ENCODE data around the gene AJM1. TPM values are rescaled to one million over a fixed set of nuclear protein-coding genes. Genes with fewer than 3 reads are reported as not detected.

Gene AJM1
- total RNA-seq, 1 experiment from 2014 or later, result 0.72 TPM

DNA sequence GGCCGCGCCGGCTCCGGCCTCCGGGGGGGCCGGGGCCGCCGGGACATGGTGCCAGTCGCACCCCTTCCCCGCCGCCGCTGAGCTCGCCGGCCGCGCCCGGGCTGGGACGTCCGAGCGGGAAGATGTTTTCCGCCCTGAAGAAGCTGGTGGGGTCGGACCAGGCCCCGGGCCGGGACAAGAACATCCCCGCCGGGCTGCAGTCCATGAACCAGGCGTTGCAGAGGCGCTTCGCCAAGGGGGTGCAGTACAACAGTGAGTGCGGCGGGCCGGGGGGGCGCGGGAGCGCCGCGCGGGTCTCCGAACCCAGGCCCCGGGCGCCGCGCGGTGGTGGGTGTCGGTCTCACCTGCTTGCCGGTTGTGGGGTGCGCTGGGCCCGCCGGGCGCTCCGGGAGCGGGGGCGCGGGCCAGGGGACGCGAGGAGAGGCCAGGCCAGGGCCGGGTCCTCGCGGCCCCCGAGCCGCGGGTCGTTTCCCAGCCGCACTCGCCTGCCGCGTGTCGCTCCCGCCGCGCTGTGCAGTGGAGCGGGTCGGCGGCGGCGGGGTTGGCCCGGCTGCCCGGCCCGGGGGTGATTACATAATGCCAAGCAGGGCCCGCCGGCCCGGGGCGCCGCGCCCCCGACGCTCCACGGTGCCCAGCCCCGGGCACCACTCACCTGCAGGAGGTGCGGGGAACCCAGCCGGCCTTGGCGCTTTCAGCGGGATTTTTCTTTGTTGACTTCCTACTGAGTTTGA is 34.0 kb upstream of the AJM1 start:
- DNase-seq (ENCODE audit: low read depth), result no peak

DNA sequence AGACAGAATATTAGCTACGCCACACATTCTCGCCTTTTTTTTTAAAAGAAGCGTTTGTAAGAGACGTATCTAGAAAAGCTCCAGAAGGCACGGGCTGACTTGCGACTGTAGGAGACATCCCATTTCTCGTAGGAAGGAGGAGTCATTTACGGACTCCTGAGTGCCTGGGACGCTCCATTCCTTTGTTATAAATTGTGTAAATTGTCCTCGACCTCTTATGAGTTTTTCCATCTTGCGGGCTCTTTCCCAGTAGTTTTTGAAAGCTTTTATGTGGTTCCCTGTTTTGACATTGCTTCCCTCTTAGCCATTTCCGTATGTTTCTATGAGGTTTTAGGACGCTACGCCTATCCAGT is 33.5 kb upstream of the AJM1 start:
- peak; percentile 31 for DNase-seq (ENCODE audit: low read depth)

DNA sequence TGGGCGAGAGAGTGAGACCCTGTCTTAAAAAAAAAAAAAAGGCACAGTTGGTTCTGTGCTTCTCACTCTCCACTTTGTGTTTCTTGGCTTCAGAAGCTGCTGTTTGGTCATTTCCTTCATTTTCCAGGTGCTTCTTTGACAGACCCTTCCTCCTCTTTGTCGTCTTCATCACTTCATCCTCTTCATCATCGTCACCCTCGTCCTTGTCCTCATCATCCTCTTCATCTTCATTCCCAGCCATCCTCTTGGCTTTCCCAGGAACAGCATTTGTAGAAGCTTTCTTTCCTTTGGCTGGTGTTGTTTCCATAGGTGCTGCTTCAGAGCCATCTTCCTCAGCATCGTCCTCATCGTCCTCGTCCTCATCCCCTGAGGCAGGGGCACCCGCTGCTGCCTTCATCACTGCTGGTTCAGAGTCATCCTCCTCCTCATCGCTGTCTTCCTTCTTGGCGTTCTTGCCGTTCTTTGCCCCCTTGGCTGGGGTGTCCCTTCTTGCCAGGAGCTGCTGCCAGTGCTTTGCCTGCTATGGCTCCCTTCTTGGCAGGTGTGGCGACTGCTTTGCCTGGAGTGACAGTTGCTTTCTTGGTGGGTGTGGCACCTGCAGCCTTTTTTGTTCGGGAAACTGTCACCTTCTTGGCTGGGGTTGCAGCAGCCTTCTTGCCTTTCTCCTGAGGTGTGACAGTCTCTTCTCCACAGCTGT is 27.4 kb upstream of the AJM1 start:
- no peak for DNase-seq (ENCODE audit: low read depth)

DNA sequence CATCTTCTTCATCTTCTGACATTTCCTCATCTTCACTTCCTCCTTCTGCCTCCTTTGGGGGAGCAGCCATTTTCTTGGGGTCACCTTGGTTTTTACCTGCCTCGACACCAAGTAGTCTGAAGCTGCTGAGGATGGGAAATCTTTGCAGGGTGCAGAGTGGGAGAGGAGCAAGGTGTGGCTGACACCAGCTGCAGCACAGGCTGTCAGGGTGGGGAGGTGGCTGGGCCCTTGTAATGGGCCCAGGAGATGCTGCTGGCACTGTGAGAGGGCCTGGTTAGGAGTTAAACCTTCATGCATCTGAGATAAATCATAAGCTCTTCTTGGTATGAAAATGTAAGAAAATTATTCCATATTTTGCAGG is 26.9 kb upstream of the AJM1 start:
- no peak for DNase-seq (ENCODE audit: low read depth)

DNA sequence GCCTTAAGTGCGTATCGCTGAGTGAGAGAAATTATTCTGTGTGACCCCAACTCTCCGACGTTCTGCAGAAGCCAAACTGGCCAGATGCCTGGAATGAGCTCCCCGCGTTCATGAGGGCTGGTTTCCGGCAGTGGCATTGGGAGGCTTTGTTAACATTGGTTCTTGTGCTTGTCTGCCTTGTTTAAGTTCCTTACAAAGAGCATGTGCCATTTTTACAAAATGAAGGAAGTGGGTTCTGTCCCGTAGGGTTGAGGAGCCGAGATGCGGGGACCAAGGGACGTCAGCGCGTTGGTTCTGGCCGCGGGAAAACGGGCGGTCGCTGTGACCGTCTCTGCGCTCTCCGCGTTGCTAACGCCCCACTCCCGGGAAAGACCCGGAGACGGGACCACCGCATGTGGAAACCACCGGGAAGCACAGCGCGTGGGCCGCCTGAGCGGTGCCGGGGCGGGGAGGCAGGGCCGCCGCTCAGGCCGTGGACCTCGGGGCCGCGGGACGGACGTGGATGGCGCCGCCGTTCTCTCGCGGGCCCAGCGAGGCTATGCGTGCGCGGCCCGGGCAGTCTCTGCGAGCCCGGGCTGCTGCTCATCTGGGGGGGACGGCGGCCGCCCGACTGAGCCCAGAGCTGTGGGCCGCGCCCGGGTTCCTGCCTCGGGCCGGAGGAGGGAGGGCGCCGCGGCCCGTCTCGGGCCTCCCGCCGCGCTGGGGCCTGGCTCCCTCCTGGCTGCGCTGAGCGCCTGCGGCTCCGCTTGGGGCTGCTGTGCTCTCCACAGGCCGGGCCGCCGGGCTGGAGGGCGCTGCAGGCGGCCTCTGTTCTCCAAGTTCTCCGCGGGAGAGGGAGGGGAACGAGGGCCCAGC is 21.1 kb upstream of the AJM1 start:
- DNase-seq (ENCODE audit: low read depth), result no peak

DNA sequence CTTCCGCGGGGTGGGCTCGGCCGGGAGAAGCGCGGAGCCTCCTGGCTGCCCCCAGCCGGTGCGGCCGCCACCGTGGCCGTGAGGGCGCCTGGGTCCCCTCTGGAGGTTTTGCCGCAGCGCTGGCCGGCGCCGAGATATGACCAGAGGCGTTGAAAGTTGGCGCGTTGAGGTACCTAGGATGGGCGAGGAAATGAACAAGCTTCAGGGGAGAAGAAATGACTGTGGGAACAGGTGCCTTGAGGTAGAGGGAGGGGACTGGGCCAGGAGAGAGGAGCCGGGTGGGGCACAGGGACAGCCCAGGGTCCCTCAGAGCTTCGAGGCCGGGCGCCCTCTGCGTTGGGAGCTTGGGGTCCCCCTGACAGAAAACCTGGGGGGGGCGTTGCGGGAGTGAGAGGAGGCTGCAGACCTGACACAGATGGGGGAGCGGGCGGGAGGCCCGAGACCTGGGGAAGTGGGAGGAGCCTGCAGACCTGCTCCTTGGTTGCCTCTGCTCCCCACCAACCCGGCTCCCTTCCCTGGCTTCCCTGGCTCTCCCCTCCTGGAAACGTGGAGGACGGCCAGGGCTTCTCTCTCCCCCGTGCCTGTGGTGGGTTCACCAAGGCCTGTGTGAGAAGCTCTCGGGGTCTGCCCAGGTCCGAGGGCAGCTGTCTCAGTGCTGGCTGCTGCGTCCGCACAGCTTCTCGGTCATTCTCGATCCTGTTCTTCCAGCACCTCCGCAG is 20.3 kb upstream of the AJM1 start:
- no peak for DNase-seq (ENCODE audit: low read depth)

DNA sequence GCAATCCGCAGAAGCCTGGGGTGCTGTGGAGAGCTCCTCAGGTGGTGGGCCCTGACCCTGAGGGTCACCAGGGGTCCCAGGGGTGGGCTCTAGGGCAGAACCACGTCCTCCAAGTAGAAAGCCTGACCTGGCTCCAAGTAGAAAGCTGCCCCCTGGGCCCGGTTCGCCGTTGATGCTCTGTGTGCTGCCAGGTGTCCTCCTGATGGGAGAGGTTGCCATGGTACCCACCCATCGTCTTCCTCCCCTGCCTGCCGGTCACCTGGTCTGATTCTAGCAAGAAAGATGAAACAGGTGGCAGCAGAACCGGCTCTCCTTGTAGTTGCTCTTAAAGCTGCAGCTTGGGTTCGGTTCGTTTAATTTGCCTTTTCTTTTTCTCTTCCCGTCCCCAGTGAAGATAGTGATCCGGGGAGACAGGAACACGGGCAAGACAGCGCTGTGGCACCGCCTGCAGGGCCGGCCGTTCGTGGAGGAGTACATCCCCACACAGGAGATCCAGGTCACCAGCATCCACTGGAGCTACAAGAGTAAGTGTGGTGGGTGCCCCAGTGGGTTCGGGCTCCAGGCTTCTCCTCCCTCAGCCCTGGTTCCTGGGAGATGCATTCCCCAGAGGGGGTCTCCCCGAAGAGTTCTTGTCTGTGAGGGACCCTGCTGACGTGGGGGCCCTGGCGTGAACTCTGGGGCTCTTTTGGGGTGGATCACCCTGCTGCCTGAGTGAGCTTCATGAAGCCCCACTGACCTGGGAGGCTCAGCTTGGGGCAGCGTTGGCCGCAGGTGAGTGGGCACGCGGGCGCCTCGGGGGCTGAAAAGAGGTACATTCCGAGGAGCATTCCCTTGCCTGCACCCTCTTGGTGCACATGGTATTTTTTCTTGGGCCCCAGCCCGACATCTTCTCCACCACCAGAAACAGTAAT is 18.9 kb upstream of the AJM1 start:
- DNase-seq (ENCODE audit: low read depth), result no peak

DNA sequence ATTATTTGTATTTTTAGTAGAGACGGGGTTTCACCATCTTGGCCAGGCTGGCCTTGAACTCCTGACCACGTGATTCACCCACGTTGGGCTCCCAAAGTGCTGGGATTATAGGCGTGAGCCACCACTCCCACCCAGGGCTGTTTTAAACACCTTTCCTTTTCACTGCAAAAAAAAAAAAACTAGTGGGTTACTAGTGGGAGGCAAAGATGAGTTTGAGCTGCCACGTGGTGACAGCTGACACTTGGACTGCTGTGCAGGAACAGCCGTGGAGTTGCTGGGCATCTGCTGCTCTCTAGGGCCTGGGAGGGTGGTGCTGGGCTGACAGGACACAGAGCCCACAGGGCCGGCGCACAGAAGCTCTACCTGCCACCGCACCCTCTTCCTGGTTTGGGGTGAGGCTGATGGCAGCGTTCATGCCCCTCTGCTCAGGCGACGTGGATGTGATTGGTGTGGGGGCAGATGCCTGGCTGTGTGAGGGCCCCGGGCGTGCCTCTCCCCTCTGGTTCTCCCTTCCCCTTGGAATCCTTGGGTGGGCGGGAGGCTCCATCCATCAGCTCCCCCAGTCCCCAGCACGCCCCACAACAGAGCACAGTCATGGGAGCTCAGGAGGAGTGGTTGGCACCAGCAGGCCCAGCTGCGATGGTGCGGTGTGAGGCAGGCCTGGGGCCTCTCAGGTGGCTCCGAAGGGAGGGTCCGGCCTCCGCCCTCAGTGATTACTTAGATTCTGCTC is 17.6 kb upstream of the AJM1 start:
- no peak for DNase-seq (ENCODE audit: low read depth)

DNA sequence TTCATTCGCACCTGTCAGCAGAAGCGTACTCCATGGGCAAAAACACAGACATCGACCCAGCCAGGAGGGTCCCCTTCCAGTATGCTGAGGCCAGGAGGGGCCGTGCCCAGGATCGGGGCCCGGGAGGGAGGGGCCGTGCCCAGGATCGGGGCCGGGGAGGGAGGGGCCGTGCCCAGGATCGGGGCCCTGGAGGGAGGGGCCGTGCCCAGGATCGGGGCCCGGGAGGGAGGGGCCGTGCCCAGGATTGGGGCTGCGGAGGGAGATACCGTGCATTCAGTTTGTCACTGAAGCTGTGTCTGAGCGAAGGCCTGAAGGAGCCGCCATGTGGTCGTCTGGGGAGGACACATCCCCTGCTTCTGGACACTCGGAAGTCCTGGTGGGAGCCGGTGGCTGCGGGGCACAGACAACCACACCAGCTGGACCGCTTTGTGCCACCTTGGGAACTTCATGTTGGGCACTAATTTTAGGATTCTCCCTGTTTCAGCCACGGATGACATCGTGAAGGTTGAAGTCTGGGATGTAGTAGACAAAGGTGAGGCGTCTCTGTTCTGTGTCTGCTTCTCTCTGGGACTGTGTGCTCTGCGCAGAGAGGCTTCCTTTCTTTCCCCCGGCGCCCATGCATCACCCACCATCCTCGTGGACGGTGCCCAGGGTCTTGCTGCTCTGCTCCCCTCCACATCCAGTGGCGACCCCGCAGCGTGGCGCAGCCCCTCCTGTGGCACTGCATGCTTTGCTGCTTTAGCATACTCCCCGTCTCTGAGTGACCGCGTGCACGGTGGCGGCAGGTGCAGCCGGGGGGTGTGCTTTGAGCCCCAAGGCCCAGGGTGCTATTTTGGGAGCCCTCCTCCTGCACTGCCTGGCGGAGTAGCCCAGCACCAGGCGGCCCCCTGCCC is 16.7 kb upstream of the AJM1 start:
- DNase-seq (ENCODE audit: low read depth), result no peak

DNA sequence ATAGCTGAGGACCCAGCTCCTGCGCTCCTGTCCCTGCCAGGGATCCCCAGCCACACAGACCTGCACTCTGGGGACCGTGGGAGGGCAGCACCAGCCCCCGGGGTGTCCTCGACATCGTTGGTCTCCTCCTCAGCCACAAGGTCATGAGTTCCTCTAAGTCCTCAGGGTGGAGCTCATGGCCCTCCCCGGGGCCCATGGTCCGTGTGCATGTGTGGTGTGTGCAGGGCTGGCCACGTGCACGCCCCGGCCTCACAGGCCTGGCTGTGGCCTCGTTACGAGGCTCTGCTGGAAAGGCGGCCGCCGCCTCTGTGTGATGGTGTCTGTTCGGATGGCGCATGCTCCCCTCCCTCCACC is 16.1 kb upstream of the AJM1 start:
- no peak for DNase-seq (ENCODE audit: low read depth)

- no peak for DNase-seq (ENCODE audit: low read depth)
Observed at GRCh38 chr9:136826703-136827582, 15.3 kb upstream of the AJM1 start.

GRCh38 chr9:136827794-136828473 is 14.3 kb upstream of the AJM1 start:
- no peak for DNase-seq (ENCODE audit: low read depth)

GRCh38 chr9:136828474-136829140 is 13.7 kb upstream of the AJM1 start:
- DNase-seq (ENCODE audit: low read depth), result no peak

GRCh38 chr9:136829412-136829811 is 12.9 kb upstream of the AJM1 start:
- DNase-seq (ENCODE audit: low read depth), result no peak

DNA sequence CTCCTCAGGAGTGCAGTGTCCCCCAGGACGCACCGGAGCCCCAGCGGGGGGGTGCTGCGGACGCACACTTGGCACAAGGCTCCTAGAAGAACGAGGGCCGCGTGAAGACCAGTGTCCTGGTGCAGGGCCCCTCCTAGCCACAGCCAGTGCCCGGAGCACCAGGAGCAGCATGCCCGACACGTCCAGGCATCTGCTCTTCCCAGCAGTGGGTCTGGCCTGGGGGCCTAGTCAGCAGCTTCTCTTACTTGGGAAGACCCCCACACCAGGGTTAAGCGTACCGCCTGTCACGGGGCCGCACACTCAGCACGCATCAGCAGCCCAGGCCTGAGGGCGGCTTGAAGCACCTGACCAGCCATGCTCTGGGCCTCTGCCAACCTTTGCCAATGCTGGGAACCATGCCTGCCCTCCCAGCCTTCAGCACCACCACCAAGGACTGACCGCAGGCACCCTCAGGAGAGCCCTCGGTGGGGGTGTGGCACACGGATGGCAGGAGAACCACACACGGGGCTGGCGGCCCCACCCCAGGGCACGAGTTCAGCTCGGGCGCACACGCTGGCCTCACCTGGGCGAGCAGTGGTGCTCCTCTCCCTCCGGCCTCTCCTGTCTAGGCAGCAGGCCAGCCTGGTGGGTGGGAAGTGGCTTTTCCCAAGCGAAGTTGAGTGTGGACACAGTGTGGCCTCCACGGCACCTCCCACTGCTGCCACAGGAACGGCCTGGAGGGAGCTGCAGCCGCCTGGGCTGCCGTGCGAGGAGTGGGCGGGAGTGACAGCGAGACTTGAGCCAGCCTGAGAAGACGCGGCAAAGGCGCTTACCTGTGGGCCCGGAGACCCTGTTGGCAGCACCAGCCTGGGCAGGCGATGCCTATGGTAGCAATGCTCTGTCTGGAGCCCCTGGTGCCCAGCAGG is 12.0 kb upstream of the AJM1 start:
- DNase-seq (ENCODE audit: low read depth), result no peak

Measured in RPMI7951 (cell line).